ENCODE results near the gene ALOX15B.
A peak's percentile ranks its signal among the peaks of the same experiment; 100 is the strongest.

The ALOX15B gene

GRCh38 chr17:8029121-8029520 lies 9.7 kb upstream of the ALOX15B start:
- in situ Hi-C loops (cut with HindIII; ENCODE audit: low pct_ligation_motif_present, low pct_unique_long_range_greater_than_20kb, low sequenced_read_pairs): no loop called here
- DNase-seq: no peak

- in situ Hi-C loops (cut with HindIII; ENCODE audit: low pct_ligation_motif_present, low pct_unique_long_range_greater_than_20kb, low sequenced_read_pairs): no loop called here
- DNase-seq: no peak
These were observed 7.6 kb upstream of the ALOX15B start for GRCh38 chr17:8031261-8031661.

GRCh38 chr17:8031950-8032349 lies 6.9 kb upstream of the ALOX15B start:
- in situ Hi-C loops (cut with HindIII; ENCODE audit: low pct_ligation_motif_present, low pct_unique_long_range_greater_than_20kb, low sequenced_read_pairs): no loop called here
- DNase-seq: no peak

- no peak for DNase-seq
- in situ Hi-C loops (cut with HindIII; ENCODE audit: low pct_ligation_motif_present, low pct_unique_long_range_greater_than_20kb, low sequenced_read_pairs): no loop called here
These were observed 6.4 kb upstream of the ALOX15B start for GRCh38 chr17:8032442-8032841.

GRCh38 chr17:8039611-8040168 lies 831 bp downstream of the ALOX15B start:
- in situ Hi-C loops (cut with HindIII; ENCODE audit: low pct_ligation_motif_present, low pct_unique_long_range_greater_than_20kb, low sequenced_read_pairs): no loop called here
- DNase-seq: no peak

GRCh38 chr17:8041249-8041928 lies 2.5 kb downstream of the ALOX15B start:
- DNase-seq: peak; percentile 61
- in situ Hi-C loops (cut with HindIII; ENCODE audit: low pct_ligation_motif_present, low pct_unique_long_range_greater_than_20kb, low sequenced_read_pairs): no loop called here

- in situ Hi-C loops (cut with HindIII; ENCODE audit: low pct_ligation_motif_present, low pct_unique_long_range_greater_than_20kb, low sequenced_read_pairs): no loop called here
- no peak for DNase-seq
These were observed 3.1 kb downstream of the ALOX15B start for GRCh38 chr17:8041979-8042378.

- no peak for DNase-seq
- in situ Hi-C loops (cut with HindIII; ENCODE audit: low pct_ligation_motif_present, low pct_unique_long_range_greater_than_20kb, low sequenced_read_pairs): no loop called here
These were observed 6.3 kb downstream of the ALOX15B start for GRCh38 chr17:8044819-8045810.

GRCh38 chr17:8046306-8046928 lies 7.6 kb downstream of the ALOX15B start:
- in situ Hi-C loops (cut with HindIII; ENCODE audit: low pct_ligation_motif_present, low pct_unique_long_range_greater_than_20kb, low sequenced_read_pairs): no loop called here
- DNase-seq: no peak

- in situ Hi-C loops (cut with HindIII; ENCODE audit: low pct_ligation_motif_present, low pct_unique_long_range_greater_than_20kb, low sequenced_read_pairs): no loop called here
- DNase-seq: no peak
These were observed 8.3 kb downstream of the ALOX15B start for GRCh38 chr17:8046929-8047768.

- in situ Hi-C loops (cut with HindIII; ENCODE audit: low pct_ligation_motif_present, low pct_unique_long_range_greater_than_20kb, low sequenced_read_pairs): no loop called here
- no peak for DNase-seq
These were observed 8.9 kb downstream of the ALOX15B start for GRCh38 chr17:8047769-8048110.

- no peak for DNase-seq
- in situ Hi-C loops (cut with HindIII; ENCODE audit: low pct_ligation_motif_present, low pct_unique_long_range_greater_than_20kb, low sequenced_read_pairs): no loop called here
These were observed 9.4 kb downstream of the ALOX15B start for GRCh38 chr17:8048236-8048635.

GRCh38 chr17:8048736-8049135 lies 9.9 kb downstream of the ALOX15B start:
- no peak for DNase-seq
- in situ Hi-C loops (cut with HindIII; ENCODE audit: low pct_ligation_motif_present, low pct_unique_long_range_greater_than_20kb, low sequenced_read_pairs): no loop called here

- DNase-seq: no peak
- in situ Hi-C loops (cut with HindIII; ENCODE audit: low pct_ligation_motif_present, low pct_unique_long_range_greater_than_20kb, low sequenced_read_pairs): no loop called here
These were observed 13.0 kb downstream of the ALOX15B start for GRCh38 chr17:8051831-8052230.

- no peak for DNase-seq
These were observed 13.7 kb downstream of the ALOX15B start for GRCh38 chr17:8052256-8053252.

GRCh38 chr17:8053600-8053999 lies 14.7 kb downstream of the ALOX15B start:
- no peak for DNase-seq
- in situ Hi-C loops (cut with HindIII; ENCODE audit: low pct_ligation_motif_present, low pct_unique_long_range_greater_than_20kb, low sequenced_read_pairs): no loop called here

More at GRCh38 chr17:8052256-8053252, 13.7 kb downstream of the ALOX15B start:
- in situ Hi-C loops (cut with HindIII; ENCODE audit: low pct_ligation_motif_present, low pct_unique_long_range_greater_than_20kb, low sequenced_read_pairs): no loop called here

GRCh38 chr17:8055851-8056231 lies 17.0 kb downstream of the ALOX15B start:
- in situ Hi-C loops (cut with HindIII; ENCODE audit: low pct_ligation_motif_present, low pct_unique_long_range_greater_than_20kb, low sequenced_read_pairs): no loop called here
- no peak for DNase-seq

All from ACHN (cell line).